GM15510 (cell line): ENCODE measurements around the gene MYCBP.

ENCODE experiments used
- POLR2A ChIP-seq: IDR thresholded peaks from 3 replicates; pipeline ENCODE4 v1.6.1; 2011; ENCODE audit warnings: borderline replicate concordance; ENCODE audit not compliant: insufficient read length; ENCODE audit errors: extremely low read depth

The MYCBP gene

DNA sequence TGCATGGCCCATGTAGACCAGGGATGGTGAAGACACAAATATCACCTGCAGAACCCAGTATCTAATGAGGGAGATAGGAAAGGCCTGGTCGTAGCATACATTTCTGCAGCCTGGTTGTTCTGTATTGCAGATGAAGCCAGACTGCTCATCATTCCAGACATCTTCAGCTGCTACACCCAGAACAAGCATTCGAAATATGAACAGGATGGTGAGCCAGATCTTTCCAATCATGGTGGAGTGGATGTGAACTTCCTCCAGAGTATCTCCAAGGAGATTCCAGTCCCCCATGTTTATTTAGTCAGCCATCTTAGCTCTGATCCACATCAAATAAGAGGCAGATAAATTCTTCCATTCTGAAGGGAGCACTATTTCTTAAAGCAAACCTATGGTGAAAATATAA, 2.7 kb upstream of the MYCBP start:
- no peak for TF ChIP-seq POLR2A

- no peak for TF ChIP-seq POLR2A
Measured at GRCh38 chr1:38872401-38873026, 634 bp downstream of the MYCBP start.

GRCh38 chr1:38870996-38871395, 2.2 kb downstream of the MYCBP start:
- no peak for TF ChIP-seq POLR2A

DNA sequence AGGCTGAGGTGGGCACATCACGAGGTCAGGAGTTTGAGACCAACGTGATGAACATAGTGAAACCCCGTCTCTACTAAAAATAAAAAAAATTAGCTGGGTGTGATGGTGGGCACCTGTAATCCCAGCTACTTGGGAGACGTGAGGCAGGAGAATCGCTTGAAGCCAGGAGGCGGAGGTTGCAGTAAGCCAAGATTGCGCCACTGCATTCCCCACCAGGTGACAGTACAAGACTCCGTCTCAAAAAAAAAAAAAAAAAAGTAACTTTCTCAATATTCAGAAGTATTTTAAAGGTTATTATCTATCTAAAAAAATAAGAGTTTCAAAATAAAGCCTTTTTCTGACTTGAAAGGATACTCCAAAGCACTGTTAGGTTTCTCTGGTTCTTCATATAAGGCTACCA, 5.9 kb downstream of the MYCBP start:
- no peak for TF ChIP-seq POLR2A

GRCh38 chr1:38865112-38865715, 7.9 kb downstream of the MYCBP start:
- TF ChIP-seq POLR2A, result no peak

GRCh38 chr1:38860454-38860795, 12.7 kb downstream of the MYCBP start:
- no peak for TF ChIP-seq POLR2A

- peak; percentile 59 for TF ChIP-seq POLR2A
Measured at GRCh38 chr1:38859561-38860453, 13.3 kb downstream of the MYCBP start, which contains the start of gene RRAGC. Gene RRAGC, minus strand, starts transcription at chr1:38859772. Its CDS starts 126 bp downstream, at chr1:38859646.

GRCh38 chr1:38858833-38859560, 14.2 kb downstream of the MYCBP start:
- TF ChIP-seq POLR2A, result no peak

GRCh38 chr1:38852780-38853179, 20.4 kb downstream of the MYCBP start:
- no peak for TF ChIP-seq POLR2A

- no peak for TF ChIP-seq POLR2A
Measured at GRCh38 chr1:38848071-38848470, 25.1 kb downstream of the MYCBP start.

GRCh38 chr1:38846210-38846609, 26.9 kb downstream of the MYCBP start:
- TF ChIP-seq POLR2A, result no peak

DNA sequence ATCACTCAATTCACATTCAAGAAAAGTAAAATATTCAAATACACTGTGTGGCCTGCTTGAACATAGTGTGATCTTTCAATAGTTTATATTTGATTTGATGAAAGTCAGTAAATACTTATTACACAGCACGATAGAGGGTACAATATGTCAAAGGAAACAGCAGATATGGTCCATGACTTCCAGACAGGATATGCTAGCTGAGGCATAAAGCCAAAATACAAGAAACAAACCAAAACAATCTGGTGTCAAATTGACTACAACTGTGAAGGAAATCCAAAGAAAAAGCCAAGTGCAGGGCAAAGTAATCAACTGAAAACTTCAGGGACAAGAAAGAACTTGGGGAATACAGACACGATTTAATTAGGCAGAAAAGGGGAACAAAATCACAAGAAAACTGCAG, 32.9 kb downstream of the MYCBP start:
- TF ChIP-seq POLR2A, result no peak

DNA sequence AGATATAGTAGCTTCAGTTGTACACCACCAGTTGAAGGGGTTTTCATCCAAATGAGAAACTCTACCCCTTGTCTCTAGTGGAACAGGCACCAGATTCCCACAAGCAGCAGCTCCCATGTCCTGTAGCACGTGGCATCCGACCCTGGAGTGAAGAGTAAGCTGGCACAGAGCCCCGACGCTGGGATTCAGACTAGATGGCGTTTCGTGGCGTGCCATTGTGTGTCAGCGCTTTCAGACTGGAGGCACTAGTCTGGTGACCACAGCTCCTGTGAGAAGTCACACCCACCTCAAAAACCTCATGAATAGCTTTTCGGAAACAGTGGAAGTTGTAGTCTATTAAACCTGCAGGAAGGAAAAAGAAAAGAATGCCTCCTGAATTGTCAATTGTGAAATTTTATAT, 33.8 kb downstream of the MYCBP start:
- no peak for TF ChIP-seq POLR2A

GRCh38 chr1:38834937-38835827, 38.0 kb downstream of the MYCBP start:
- TF ChIP-seq POLR2A, result no peak
